LNCaP clone FGC (cell line): ENCODE data around the gene CDK9.

Experiments used
- DNase-seq: peaks from one replicate; pipeline ENCODE4 v3.0.0-alpha.2; 2011; ENCODE audit warnings: low read depth
- H3K4me3 ChIP-seq: 2 replicates; pipeline ENCODE4 v1.5.1; 2011; ENCODE audit warnings: mild to moderate bottlenecking, low read depth, low read length, control low read depth
- TF ChIP-seq, protein P1 (sequence below): IDR thresholded peaks from 2 replicates; pipeline ENCODE4 v1.5.1; 2012; ENCODE audit warnings: mild to moderate bottlenecking; ENCODE audit not compliant: control insufficient read depth, insufficient read depth; ENCODE audit errors: extremely low read depth

The CDK9 gene

GRCh38 chr9:127796852-127797370, 11.1 kb downstream of the CDK9 start:
- no peak for DNase-seq
- H3K4me3 ChIP-seq, result no peak overlapping the region
- TF ChIP-seq, protein P1, sequence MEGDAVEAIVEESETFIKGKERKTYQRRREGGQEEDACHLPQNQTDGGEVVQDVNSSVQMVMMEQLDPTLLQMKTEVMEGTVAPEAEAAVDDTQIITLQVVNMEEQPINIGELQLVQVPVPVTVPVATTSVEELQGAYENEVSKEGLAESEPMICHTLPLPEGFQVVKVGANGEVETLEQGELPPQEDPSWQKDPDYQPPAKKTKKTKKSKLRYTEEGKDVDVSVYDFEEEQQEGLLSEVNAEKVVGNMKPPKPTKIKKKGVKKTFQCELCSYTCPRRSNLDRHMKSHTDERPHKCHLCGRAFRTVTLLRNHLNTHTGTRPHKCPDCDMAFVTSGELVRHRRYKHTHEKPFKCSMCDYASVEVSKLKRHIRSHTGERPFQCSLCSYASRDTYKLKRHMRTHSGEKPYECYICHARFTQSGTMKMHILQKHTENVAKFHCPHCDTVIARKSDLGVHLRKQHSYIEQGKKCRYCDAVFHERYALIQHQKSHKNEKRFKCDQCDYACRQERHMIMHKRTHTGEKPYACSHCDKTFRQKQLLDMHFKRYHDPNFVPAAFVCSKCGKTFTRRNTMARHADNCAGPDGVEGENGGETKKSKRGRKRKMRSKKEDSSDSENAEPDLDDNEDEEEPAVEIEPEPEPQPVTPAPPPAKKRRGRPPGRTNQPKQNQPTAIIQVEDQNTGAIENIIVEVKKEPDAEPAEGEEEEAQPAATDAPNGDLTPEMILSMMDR, result no peak

GRCh38 chr9:127801955-127802575, 16.2 kb downstream of the CDK9 start:
- DNase-seq, result no peak
- H3K4me3 ChIP-seq, result peak overlapping the region; percentile 40
- TF ChIP-seq, protein P1, result no peak

GRCh38 chr9:127802576-127803443, 17.0 kb downstream of the CDK9 start, which contains the start of gene FPGS:
FPGS (plus strand) TSS chr9:127802882; CDS start chr9:127802925, 43 bp downstream.
- TF ChIP-seq, protein P1, result no peak
- peak within 1 kb of the TSS; percentile 73 for H3K4me3 ChIP-seq
- peak; percentile 64 for DNase-seq

DNA sequence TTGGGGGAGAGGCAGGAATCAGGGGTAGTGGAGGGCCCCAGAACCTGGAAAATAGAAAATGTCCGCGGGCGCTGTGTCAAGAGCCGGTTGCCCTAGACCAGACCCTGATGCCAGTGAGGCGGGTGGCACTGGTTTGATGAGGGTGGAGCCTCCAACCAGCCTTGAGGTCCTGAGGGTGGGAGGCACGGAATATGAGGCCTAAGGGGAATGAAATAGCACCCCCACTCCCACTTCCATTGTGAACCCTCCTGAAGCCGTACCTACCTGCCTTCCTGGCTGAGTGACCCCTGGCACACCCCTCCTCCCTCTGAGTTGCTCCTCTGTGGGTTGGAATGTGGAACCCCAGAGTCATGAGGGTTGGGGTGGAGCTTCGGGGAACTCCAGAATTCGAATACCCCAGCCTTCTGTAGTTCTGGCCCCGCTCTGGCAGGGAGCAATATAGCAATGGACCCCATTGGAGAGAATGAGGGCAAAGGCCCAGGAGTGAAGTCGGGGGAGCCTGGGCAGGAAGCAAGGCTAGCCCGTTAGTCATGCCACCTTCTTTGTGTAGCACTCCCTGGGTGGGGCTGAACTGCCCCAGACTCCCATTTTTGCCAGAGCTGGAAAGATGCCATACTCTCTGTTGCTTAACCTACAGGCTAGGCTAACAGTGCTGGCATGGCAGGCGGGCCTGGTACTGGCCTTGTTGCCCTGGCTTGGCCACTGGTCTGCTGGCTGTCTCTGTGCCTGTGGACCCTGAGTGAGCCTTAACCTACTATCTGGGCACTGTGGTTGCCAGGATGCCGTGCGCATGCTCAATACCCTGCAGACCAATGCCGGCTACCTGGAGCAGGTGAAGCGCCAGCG, 17.9 kb downstream of the CDK9 start:
- peak overlapping the region; percentile 73 for H3K4me3 ChIP-seq
- no peak for DNase-seq
- TF ChIP-seq, protein P1, result no peak

GRCh38 chr9:127805620-127806019, 19.8 kb downstream of the CDK9 start:
- no peak overlapping the region for H3K4me3 ChIP-seq
- TF ChIP-seq, protein P1, result peak; percentile 24; the same call in 1 of the 2 replicates
- no peak for DNase-seq

GRCh38 chr9:127806871-127807270, 21.0 kb downstream of the CDK9 start:
- DNase-seq, result no peak
- TF ChIP-seq, protein P1, result no peak
- no peak overlapping the region for H3K4me3 ChIP-seq
